OCI-LY3 (cell line): Measurements from ENCODE around the gene MTIF2.

Experiments used
- EZH2phosphoT487 ChIP-seq: fragments of 200-600 bp; shearing (Covaris generic); IDR thresholded peaks from 2 replicates; pipeline ENCODE4 v1.6.1; 2018; ENCODE audit warnings: antibody characterized with exemption, mixed run types, low read depth
- TF ChIP-seq, protein P1 (sequence below): fragments of 200-600, 300-600 bp; sonication (generic); IDR thresholded peaks from 2 replicates; pipeline ENCODE4 v1.5.1; 2014; ENCODE audit warnings: antibody characterized with exemption, low read length, low read depth

DNA sequence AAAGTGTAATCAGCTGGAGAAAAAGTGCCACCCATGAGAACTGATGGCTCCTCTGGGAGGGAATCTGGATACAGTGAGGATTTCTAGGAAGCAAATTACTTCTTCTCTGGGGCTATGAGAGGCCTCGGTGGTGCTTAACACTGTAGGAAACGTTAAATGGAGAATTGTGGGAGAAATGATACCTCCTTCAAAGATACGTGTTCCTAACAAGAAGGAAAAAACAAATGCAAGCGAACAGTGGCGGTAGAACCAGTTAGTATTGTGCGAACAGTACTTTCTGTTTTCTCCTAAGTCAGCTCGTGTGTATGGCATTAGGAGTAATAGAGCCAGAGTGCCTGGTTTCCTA, 587 bp upstream of the MTIF2 start:
- TF ChIP-seq, protein P1, sequence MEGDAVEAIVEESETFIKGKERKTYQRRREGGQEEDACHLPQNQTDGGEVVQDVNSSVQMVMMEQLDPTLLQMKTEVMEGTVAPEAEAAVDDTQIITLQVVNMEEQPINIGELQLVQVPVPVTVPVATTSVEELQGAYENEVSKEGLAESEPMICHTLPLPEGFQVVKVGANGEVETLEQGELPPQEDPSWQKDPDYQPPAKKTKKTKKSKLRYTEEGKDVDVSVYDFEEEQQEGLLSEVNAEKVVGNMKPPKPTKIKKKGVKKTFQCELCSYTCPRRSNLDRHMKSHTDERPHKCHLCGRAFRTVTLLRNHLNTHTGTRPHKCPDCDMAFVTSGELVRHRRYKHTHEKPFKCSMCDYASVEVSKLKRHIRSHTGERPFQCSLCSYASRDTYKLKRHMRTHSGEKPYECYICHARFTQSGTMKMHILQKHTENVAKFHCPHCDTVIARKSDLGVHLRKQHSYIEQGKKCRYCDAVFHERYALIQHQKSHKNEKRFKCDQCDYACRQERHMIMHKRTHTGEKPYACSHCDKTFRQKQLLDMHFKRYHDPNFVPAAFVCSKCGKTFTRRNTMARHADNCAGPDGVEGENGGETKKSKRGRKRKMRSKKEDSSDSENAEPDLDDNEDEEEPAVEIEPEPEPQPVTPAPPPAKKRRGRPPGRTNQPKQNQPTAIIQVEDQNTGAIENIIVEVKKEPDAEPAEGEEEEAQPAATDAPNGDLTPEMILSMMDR: no peak
- no peak for TF ChIP-seq EZH2phosphoT487
